K562 (cell line): ENCODE data around the gene COL15A1. TPM values are rescaled to one million over a fixed set of nuclear protein-coding genes. Genes with fewer than 3 reads are reported as not detected.

Experiments
- ATF7 ChIP-seq: fragments of 450-650 bp; IDR thresholded peaks from 2 replicates; pipeline ENCODE4 v1.7.1; 2014; ENCODE audit warnings: mild to moderate bottlenecking, moderate library complexity
- BHLHE40 ChIP-seq: IDR thresholded peaks from 2 replicates; pipeline ENCODE4 v1.6.1; 2011; ENCODE audit warnings: low read length, improper control_type of control experiment
- HCFC1 ChIP-seq: IDR thresholded peaks from 2 replicates; pipeline ENCODE4 v1.6.1; 2012; ENCODE audit warnings: low read depth, low read length, improper control_type of control experiment
- KAT7 ChIP-seq: sonication (generic); formaldehyde crosslinking; IDR thresholded peaks from 2 replicates; pipeline ENCODE4 v1.8.0; 2022; ENCODE audit warnings: missing genetic modification reagents, mild to moderate bottlenecking, borderline replicate concordance
- MAZ ChIP-seq, 2 experiments: fragments of 450-650 bp in 1 of 2; sonication (generic) in 1 of 2; formaldehyde crosslinking; IDR thresholded peaks in 1 of 2; conservative IDR thresholded peaks in 1 of 2; 2 replicates each; pipeline versions ENCODE4 v1.4.0 to v1.5.0; 2020; ENCODE audit warnings: mild to moderate bottlenecking in 1 of 2, missing genetic modification reagents in 1 of 2
- MXI1 ChIP-seq: IDR thresholded peaks from 2 replicates; pipeline ENCODE4 v1.6.1; 2011; ENCODE audit warnings: low read depth, mild to moderate bottlenecking, improper control_type of control experiment, low read length
- RAD21 ChIP-seq, 2 experiments: fragments of 250-450 bp in 1 of 2; fragments of 450-650 bp in 1 of 2; sonication (Bioruptor Pico) in 1 of 2; formaldehyde crosslinking in 1 of 2; IDR thresholded peaks in 1 of 2; conservative IDR thresholded peaks in 1 of 2; 2 replicates each; pipeline versions ENCODE4 v1.4.0 to v1.8.0; 2020 to 2022; ENCODE audit warnings: mild to moderate bottlenecking in 2 of 2, moderate library complexity in 1 of 2
- RREB1 ChIP-seq: fragments of 250-450 bp; sonication (Bioruptor Pico); IDR thresholded peaks from 2 replicates; pipeline ENCODE4 v1.4.0; 2020
- SMC3 ChIP-seq: conservative IDR thresholded peaks from 2 replicates; pipeline ENCODE4 v1.6.1; 2011; ENCODE audit warnings: low read depth, low read length, improper control_type of control experiment; ENCODE audit not compliant: insufficient read depth
- SRSF1 ChIP-seq: fragments of 200-400 bp; formaldehyde crosslinking; IDR thresholded peaks from 2 replicates; pipeline ENCODE4 v1.6.1; 2017; ENCODE audit warnings: mild to moderate bottlenecking, low read depth, low read length, moderate library complexity
- ZNF57 ChIP-seq: fragments of 450-650 bp; formaldehyde crosslinking; IDR thresholded peaks from 2 replicates; pipeline ENCODE4 v1.4.0; 2020; ENCODE audit warnings: mild to moderate bottlenecking, moderate library complexity
- ZNF644 ChIP-seq: fragments of 200-800 bp; sonication (Bioruptor generic); IDR thresholded peaks from 2 replicates; pipeline ENCODE4 v1.6.1; 2016; ENCODE audit warnings: low read depth, missing genetic modification characterization, missing compliant biosample characterization
- ZNF76 ChIP-seq: fragments of 250-450 bp; sonication (Bioruptor Pico); IDR thresholded peaks from 2 replicates; pipeline ENCODE4 v1.4.0; 2020; ENCODE audit warnings: mild to moderate bottlenecking, moderate library complexity, borderline replicate concordance
- polyA plus RNA-seq, 8 experiments: library from polyadenylated mRNA; depleted of rRNA in 4 of 8; stranded (reverse) in 5 of 8; unstranded in 3 of 8; fragments of >200 nt; fragmentation: Nextera tagmentation in 2 of 8; fragmentation: Illumina TruSeq in 1 of 8; extraction: Ambion mirVana in 2 of 8; extraction: Trizol in 1 of 8; gene quantifications; 2 replicates each; pipeline versions ENCODE4 v1.2.1 to v1.2.3, GENCODE V29; 2011 to 2014; ENCODE audit warnings: inconsistent platforms in 1 of 8, missing spikeins in 1 of 8
- total RNA-seq, 7 experiments: library from RNA; depleted of rRNA in 6 of 7; stranded (reverse); fragments of >200 nt in 6 of 7; fragmentation: Illumina TruSeq in 2 of 7; extraction: Trizol in 2 of 7; gene quantifications; 2 replicates each; pipeline versions ENCODE4 v1.2.1 to v1.2.3, GENCODE V29; 2011 to 2021; ENCODE audit warnings: low replicate concordance in 1 of 7
- TF ChIP-seq, protein P1 (sequence below): fragments of 250-450 bp; sonication (Bioruptor Pico); IDR thresholded peaks from 2 replicates; pipeline ENCODE4 v1.6.1; 2021; ENCODE audit warnings: mild to moderate bottlenecking
- TF ChIP-seq, protein P2 (sequence below), 2 experiments: IDR thresholded peaks; 2 replicates each; pipeline ENCODE4 v1.6.1; 2012; ENCODE audit warnings: improper control_type of control experiment in 2 of 2, low read depth in 2 of 2, low read length in 2 of 2, borderline replicate concordance in 1 of 2

Gene COL15A1
- total and polyA plus RNA-seq, 9 of the 15 experiments (the other 6 are each of a cell fraction or from before 2014, with no cell fraction given): 0.46 to 5.1 (median 2.6) TPM

DNA sequence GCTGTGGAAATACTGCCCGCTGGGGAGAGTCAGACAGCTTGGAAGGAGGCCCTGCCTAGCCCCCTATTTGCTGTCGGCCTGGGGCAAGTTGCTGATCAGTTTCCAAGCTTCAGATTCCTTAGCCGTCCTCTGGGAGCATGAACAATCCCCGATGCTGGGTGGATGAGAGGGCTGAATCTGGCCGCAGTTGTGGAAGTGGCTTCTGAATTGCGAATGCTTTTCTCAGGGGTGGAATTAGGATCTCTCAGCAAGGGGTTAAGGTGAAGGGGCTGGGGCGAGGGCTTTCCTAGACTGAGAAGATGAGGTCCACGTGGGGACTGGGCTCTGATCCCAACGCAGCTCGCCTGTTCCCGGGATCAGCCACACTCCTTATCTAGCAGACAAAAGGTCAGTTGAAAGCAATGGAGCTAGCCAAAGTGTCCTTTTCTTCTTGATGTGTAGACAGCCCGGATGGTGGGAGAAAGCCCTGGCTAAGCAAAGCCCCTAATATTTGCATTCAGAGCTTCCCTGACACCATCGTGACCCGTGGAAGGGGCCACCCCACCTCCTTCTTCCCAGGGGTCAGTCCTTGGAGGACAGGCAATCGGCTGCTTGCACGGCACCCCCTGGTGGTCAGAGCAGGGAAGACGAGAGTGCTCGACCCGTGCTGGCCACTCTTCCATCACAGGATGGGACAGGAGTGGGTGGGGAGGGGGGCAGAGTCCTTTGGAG lies 54.9 kb downstream of the COL15A1 start (continued):
- TF ChIP-seq RREB1 (CRISPR knock-in tag): peak; percentile 79; the same call in 1 of the 2 replicates
- no peak for TF ChIP-seq MXI1
- peak in 1 of 2 experiments; percentile 62; a peak in 1 of 4 replicates for TF ChIP-seq MAZ (CRISPR knock-in tag; conservative IDR thresholded peaks at IDR 0.05 in 1 of 2, IDR thresholded peaks at IDR 0.05 in 1 of 2)
- TF ChIP-seq HCFC1: no peak
- TF ChIP-seq ZNF57 (CRISPR knock-in tag): no peak
- TF ChIP-seq, protein P1, sequence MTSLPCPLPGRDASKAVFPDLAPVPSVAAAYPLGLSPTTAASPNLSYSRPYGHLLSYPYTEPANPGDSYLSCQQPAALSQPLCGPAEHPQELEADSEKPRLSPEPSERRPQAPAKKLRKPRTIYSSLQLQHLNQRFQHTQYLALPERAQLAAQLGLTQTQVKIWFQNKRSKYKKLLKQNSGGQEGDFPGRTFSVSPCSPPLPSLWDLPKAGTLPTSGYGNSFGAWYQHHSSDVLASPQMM (CRISPR knock-in tag): no peak
- peak; percentile 71 for TF ChIP-seq BHLHE40
- TF ChIP-seq KAT7: no peak
- peak; percentile 92 to 97 for TF ChIP-seq RAD21 (CRISPR knock-in tag; conservative IDR thresholded peaks at IDR 0.05 in 1 of 2, IDR thresholded peaks at IDR 0.05 in 1 of 2)
- TF ChIP-seq, protein P2, sequence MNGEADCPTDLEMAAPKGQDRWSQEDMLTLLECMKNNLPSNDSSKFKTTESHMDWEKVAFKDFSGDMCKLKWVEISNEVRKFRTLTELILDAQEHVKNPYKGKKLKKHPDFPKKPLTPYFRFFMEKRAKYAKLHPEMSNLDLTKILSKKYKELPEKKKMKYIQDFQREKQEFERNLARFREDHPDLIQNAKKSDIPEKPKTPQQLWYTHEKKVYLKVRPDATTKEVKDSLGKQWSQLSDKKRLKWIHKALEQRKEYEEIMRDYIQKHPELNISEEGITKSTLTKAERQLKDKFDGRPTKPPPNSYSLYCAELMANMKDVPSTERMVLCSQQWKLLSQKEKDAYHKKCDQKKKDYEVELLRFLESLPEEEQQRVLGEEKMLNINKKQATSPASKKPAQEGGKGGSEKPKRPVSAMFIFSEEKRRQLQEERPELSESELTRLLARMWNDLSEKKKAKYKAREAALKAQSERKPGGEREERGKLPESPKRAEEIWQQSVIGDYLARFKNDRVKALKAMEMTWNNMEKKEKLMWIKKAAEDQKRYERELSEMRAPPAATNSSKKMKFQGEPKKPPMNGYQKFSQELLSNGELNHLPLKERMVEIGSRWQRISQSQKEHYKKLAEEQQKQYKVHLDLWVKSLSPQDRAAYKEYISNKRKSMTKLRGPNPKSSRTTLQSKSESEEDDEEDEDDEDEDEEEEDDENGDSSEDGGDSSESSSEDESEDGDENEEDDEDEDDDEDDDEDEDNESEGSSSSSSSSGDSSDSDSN (IDR thresholded peaks at IDR 0.05; ENCODE audit: borderline replicate concordance in 1 of 2, low read depth in 2 of 2, low read length in 2 of 2): no peak
- 0 out of 2 replicates have a peak, but pooled peaks have one; percentile 50 for TF ChIP-seq ZNF76 (CRISPR knock-in tag)
- peak; percentile 90 for TF ChIP-seq SMC3
- TF ChIP-seq ZNF644 (tag): no peak
- peak; percentile 30; the same call in 1 of the 2 replicates for TF ChIP-seq ATF7
- TF ChIP-seq SRSF1: no peak
